Kidney epithelial cell (primary cell): ENCODE results near the gene MTAP. TPM values are rescaled to one million over a fixed set of nuclear protein-coding genes. Genes with fewer than 3 reads are reported as not detected.

Source experiments
- DNase-seq: peaks from one replicate; pipeline ENCODE4 v3.0.0-alpha.2; 2010; ENCODE audit warnings: low read depth
- H3K27me3 ChIP-seq: 2 replicates; pipeline ENCODE4 v1.6.0; 2011; ENCODE audit warnings: low read length; ENCODE audit not compliant: control insufficient read depth, insufficient read depth
- H3K36me3 ChIP-seq: 2 replicates; pipeline ENCODE4 v1.5.1; 2011; ENCODE audit warnings: low read length; ENCODE audit not compliant: control insufficient read depth, insufficient read depth
- H3K4me3 ChIP-seq: 2 replicates; pipeline ENCODE4 v1.5.1; 2011; ENCODE audit warnings: low read depth, mild to moderate bottlenecking, control low read depth, low read length
- CTCF ChIP-seq: IDR thresholded peaks from 2 replicates; pipeline ENCODE4 v1.5.1; 2011; ENCODE audit warnings: mild to moderate bottlenecking, moderate library complexity, low read length, control low read depth, inconsistent platforms; ENCODE audit not compliant: insufficient read depth, poor library complexity, severe bottlenecking
- total RNA-seq: library from RNA; depleted of rRNA; stranded (reverse); fragments of >200 nt; gene quantifications from 2 replicates; pipeline ENCODE4 v1.2.3, GENCODE V29; 2015

The MTAP gene
- total RNA-seq, 1 donor from 2014 or later = 35.1 TPM

DNA sequence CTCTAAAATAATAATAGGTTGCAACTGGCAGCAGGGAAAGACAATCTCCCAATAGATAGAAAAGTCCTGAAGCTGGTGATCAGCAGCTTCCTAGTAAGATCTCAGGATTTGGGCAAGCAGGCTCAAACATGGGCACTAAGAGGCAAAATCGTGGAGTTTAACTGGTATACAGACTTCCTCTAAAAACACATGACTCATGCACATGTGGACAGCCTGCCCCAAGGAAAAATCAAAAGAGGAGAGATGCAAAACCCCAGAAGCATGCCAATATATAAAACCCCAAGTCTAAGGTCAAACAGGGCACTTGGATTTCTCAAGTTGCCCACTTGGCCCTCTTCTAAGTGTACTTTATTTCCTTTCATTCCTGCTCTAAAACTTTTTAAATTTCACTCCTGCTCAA is 129.0 kb downstream of the MTAP start:
- Histone ChIP-seq H3K4me3 (no peak overlapping the region), H3K36me3 (no peaks in the 10 kb centered on the region), H3K27me3 (no peaks in the 10 kb centered on the region)
- DNase-seq = no peak
- TF ChIP-seq CTCF = no peak

DNA sequence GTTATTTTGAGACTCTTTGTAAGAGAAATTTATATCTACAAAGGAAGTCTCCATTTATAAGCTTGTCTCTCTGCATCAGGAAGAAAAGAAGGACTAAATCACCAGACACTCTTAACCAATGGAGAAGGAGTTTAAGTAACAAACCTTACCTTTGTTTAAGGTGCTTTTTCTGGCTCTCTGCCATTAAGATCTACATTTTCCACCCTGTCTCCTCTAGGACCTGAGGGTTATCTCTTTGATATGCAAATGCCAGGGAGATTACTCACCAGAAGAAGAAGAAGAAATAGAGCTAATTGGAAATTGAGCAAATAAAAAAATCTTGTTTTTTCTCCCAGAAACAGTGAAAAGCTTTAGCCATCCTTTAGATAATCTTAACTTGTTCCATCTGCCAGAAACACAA is 130.8 kb downstream of the MTAP start:
- no peak for DNase-seq
- H3K36me3 ChIP-seq = no peaks in the 10 kb centered on the region
- H3K4me3 ChIP-seq = no peak overlapping the region
- H3K27me3 ChIP-seq = no peaks in the 10 kb centered on the region
- TF ChIP-seq CTCF = no peak

GRCh38 chr9:21933865-21934264 is 131.4 kb downstream of the MTAP start:
- no peak for DNase-seq
- Histone ChIP-seq H3K36me3 (no peaks in the 10 kb centered on the region), H3K27me3 (no peaks in the 10 kb centered on the region), H3K4me3 (no peak overlapping the region)
- no peak for TF ChIP-seq CTCF

- H3K4me3 ChIP-seq = no peak overlapping the region
- TF ChIP-seq CTCF = no peak
- no peak for DNase-seq
- no peaks in the 10 kb centered on the region for H3K36me3 ChIP-seq
- H3K27me3 ChIP-seq = no peaks in the 10 kb centered on the region
Measured at GRCh38 chr9:21935631-21936030, 133.2 kb downstream of the MTAP start.

GRCh38 chr9:21936161-21936560 is 133.7 kb downstream of the MTAP start:
- Histone ChIP-seq H3K27me3 (no peaks in the 10 kb centered on the region), H3K4me3 (no peak overlapping the region), H3K36me3 (no peaks in the 10 kb centered on the region)
- no peak for TF ChIP-seq CTCF
- no peak for DNase-seq

- no peaks in the 10 kb centered on the region for H3K36me3 ChIP-seq
- DNase-seq = no peak
- TF ChIP-seq CTCF = no peak
- no peaks in the 10 kb centered on the region for H3K27me3 ChIP-seq
- no peak overlapping the region for H3K4me3 ChIP-seq
Measured at GRCh38 chr9:21941337-21941995, 139.0 kb downstream of the MTAP start.
